Gastroesophageal sphincter (tissue), 3 donors: ENCODE data around the gene CEP104.

ENCODE experiments used
- POLR2A ChIP-seq, 2 donors: fragments of 450-650 bp; IDR thresholded peaks; one replicate each; pipeline ENCODE4 v1.6.1; 2017; ENCODE audit warnings: antibody characterized with exemption in 2 of 2, mild to moderate bottlenecking in 2 of 2, moderate library complexity in 1 of 2
- POLR2AphosphoS5 ChIP-seq: sonication (generic); formaldehyde crosslinking; IDR thresholded peaks from one replicate; pipeline ENCODE4 v1.6.1; 2017; ENCODE audit warnings: antibody characterized with exemption
- TF ChIP-seq, protein P1 (sequence below), 4 experiments: fragments of 200-600 bp in 2 of 4; fragments of 450-650 bp in 2 of 4; sonication (generic) in 1 of 4; IDR thresholded peaks; one replicate each; pipeline ENCODE4 v1.5.1; 2017 to 2019; ENCODE audit warnings: antibody characterized with exemption in 4 of 4, mild to moderate bottlenecking in 2 of 4, moderate library complexity in 2 of 4

DNA sequence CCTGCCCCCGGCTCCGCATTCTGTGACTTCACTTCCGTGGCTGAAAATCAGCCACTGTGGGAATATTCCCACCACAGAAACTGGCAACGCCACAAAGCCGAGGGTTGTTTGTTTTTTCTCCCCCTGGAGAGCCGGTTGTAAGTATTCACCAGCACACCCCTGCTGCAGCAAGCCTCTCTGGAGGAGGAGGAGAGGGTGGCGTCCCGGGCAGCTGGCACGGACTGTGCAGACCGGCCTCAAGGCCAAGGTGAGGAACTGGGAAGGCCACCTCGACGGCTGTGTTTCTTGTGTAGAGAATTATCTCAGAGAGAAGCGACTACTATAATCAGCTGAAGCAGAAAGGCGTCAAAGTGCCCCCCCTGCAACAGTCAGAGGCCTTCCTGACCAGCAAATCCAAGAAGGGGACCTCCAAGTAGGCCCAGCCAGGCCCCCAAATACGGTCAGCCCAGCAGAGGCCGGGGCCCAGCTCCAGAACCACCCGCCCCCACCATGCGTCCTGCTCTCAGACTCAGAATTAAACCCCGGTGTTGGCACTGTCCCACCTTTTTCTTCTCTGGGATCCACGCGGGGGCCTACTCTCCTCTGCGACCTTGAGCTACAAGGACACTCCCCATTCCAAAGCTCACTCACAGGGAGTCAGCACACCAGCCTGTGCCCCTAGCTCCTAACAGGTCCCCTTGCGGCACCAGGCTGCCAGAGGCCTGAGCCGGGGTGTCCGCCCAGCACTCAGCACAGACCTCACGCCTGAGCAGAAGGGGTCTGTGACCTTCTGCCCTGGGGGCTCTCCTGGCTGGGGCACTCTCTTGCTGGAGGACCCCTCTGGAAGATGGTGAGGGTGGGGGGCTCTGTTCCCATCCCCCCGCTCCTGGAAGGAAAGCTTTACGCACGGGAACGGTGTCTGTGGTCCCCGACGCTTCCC is 85.6 kb downstream of the CEP104 start:
- TF ChIP-seq, protein P1, sequence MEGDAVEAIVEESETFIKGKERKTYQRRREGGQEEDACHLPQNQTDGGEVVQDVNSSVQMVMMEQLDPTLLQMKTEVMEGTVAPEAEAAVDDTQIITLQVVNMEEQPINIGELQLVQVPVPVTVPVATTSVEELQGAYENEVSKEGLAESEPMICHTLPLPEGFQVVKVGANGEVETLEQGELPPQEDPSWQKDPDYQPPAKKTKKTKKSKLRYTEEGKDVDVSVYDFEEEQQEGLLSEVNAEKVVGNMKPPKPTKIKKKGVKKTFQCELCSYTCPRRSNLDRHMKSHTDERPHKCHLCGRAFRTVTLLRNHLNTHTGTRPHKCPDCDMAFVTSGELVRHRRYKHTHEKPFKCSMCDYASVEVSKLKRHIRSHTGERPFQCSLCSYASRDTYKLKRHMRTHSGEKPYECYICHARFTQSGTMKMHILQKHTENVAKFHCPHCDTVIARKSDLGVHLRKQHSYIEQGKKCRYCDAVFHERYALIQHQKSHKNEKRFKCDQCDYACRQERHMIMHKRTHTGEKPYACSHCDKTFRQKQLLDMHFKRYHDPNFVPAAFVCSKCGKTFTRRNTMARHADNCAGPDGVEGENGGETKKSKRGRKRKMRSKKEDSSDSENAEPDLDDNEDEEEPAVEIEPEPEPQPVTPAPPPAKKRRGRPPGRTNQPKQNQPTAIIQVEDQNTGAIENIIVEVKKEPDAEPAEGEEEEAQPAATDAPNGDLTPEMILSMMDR (IDR thresholded peaks at IDR 0.05) = no peak
- no peak for TF ChIP-seq POLR2AphosphoS5
- no peak for TF ChIP-seq POLR2A (IDR thresholded peaks at IDR 0.05)
